Left hindlimb (tissue), 1 donor: ENCODE measurements around the gene ZFYVE28.
"Not testable (repeated sequence)": the region's sequence is repeated elsewhere in the genome, so short reads cannot be mapped to it uniquely, and the experiment has no call there.

Source experiments
- DNase-seq: peaks from one replicate; pipeline ENCODE4 v3.0.0-alpha.2; 2018

ZFYVE28 gene

GRCh38 chr4:2388429-2389182 is 29.8 kb downstream of the ZFYVE28 start:
- no peak for DNase-seq

- no peak for DNase-seq
These were observed 30.6 kb downstream of the ZFYVE28 start for GRCh38 chr4:2387829-2388228.

- DNase-seq: no peak
These were observed 31.2 kb downstream of the ZFYVE28 start for GRCh38 chr4:2387218-2387617.

GRCh38 chr4:2386717-2387116 is 31.7 kb downstream of the ZFYVE28 start:
- DNase-seq: no peak

GRCh38 chr4:2385516-2385915 is 32.9 kb downstream of the ZFYVE28 start:
- DNase-seq: no peak

GRCh38 chr4:2384245-2384644 is 34.2 kb downstream of the ZFYVE28 start:
- DNase-seq: no peak

GRCh38 chr4:2383760-2384159 is 34.7 kb downstream of the ZFYVE28 start:
- DNase-seq: no peak

- not testable (repeated sequence) for DNase-seq
These were observed 35.2 kb downstream of the ZFYVE28 start for GRCh38 chr4:2383220-2383631.

GRCh38 chr4:2382769-2383202 is 35.7 kb downstream of the ZFYVE28 start:
- DNase-seq: not testable (repeated sequence)

GRCh38 chr4:2380589-2380988 is 37.9 kb downstream of the ZFYVE28 start:
- not testable (repeated sequence) for DNase-seq

- no peak for DNase-seq
These were observed 39.5 kb downstream of the ZFYVE28 start for GRCh38 chr4:2378898-2379297.

GRCh38 chr4:2378401-2378800 is 40.0 kb downstream of the ZFYVE28 start:
- no peak for DNase-seq

GRCh38 chr4:2377241-2377640 is 41.2 kb downstream of the ZFYVE28 start:
- no peak for DNase-seq

- DNase-seq: no peak
These were observed 43.0 kb downstream of the ZFYVE28 start for GRCh38 chr4:2375427-2375826.

GRCh38 chr4:2373532-2373931 is 44.9 kb downstream of the ZFYVE28 start:
- no peak for DNase-seq

GRCh38 chr4:2372488-2373030 is 45.9 kb downstream of the ZFYVE28 start:
- peak; percentile 3 for DNase-seq

- DNase-seq: peak; percentile 25
These were observed 46.5 kb downstream of the ZFYVE28 start for GRCh38 chr4:2371765-2372487.

GRCh38 chr4:2370597-2371320 is 47.7 kb downstream of the ZFYVE28 start:
- no peak for DNase-seq

GRCh38 chr4:2368746-2369437 is 49.6 kb downstream of the ZFYVE28 start:
- DNase-seq: no peak

GRCh38 chr4:2367626-2368025 is 50.8 kb downstream of the ZFYVE28 start:
- DNase-seq: no peak

GRCh38 chr4:2366252-2367192 is 51.9 kb downstream of the ZFYVE28 start:
- no peak for DNase-seq

GRCh38 chr4:2365913-2366210 is 52.6 kb downstream of the ZFYVE28 start:
- no peak for DNase-seq
